GM18873 (cell line): Measurements from ENCODE around the gene LTBP3.

ENCODE experiments used
- ATAC-seq: cut with Tn5 transposase; IDR thresholded peaks from one replicate; pipeline ENCODE4 v1.9.1; 2021; ENCODE audit warnings: mild to moderate bottlenecking, moderate library complexity, moderate number of reproducible peaks; ENCODE audit not compliant: unreplicated experiment, low FRiP score

Gene LTBP3

DNA sequence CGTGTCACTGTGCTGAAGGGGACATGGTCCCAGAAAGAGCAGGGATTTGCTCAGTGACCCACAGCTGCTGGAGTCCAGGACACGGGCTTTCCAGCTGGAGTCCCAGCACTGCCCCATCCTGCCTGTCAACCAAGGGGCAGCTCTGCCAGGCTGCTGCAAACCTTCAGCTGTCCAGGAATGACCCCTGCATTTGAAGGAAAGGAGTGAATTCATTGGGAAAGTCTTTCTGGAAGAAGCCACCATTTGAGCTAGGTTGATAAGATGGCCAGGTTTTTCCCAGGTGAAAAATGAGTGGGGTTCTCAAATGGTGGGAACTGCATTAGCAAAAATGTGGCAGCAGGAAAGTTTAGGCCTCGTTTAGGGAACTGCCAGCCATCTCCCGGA is 28.1 kb upstream of the LTBP3 start:
- no peak for ATAC-seq

GRCh38 chr11:65585396-65586246 is 27.5 kb upstream of the LTBP3 start:
- no peak for ATAC-seq

DNA sequence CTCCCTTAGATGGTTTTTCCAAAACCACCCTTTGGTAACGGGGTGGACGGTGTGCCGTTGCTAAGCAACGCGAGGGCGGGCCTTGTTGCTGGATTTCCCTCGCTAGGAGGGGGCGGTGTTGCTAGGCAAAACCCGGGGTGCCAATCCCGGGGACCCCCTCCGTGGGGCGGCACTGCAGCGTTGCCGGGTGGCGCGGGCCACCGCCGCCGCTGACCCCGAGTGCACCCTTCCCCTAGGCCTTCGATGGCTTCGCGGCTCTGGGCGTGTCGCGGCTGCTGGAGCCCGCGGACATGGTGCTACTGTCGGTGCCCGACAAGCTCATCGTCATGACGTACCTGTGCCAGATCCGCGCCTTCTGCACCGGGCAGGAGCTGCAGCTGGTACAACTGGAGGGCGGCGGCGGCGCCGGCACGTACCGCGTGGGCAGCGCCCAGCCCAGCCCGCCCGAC is 26.6 kb upstream of the LTBP3 start:
- ATAC-seq = no peak

- no peak for ATAC-seq
Measured at GRCh38 chr11:65584106-65584505, 25.9 kb upstream of the LTBP3 start.

- no peak for ATAC-seq
Measured at GRCh38 chr11:65583589-65583988, 25.4 kb upstream of the LTBP3 start.

- ATAC-seq = no peak
Measured at GRCh38 chr11:65581928-65582327, 23.8 kb upstream of the LTBP3 start.

DNA sequence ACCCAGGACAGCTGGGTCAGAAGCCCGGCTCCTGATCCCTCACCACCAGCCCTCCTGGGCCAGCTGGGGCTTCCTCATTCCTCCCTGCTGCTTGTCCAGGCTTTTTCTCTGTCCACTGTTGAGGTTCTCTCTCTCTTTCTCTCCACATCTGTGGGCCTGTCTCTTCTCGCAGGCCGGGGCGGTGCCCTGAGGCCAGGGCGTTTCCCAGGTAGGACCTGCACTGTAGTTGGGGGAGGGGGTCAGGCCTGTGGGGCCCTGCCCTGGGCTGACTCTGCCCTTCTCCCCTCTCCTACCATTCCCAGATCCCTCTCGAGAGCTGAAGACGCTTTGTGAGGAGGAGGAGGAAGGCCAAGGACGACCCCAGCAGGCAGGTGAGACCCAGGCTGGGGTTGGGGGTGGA is 22.6 kb upstream of the LTBP3 start:
- no peak for ATAC-seq

- ATAC-seq = no peak
Measured at GRCh38 chr11:65580031-65580692, 22.0 kb upstream of the LTBP3 start.

- no peak for ATAC-seq
Measured at GRCh38 chr11:65579291-65579690, 21.1 kb upstream of the LTBP3 start.

DNA sequence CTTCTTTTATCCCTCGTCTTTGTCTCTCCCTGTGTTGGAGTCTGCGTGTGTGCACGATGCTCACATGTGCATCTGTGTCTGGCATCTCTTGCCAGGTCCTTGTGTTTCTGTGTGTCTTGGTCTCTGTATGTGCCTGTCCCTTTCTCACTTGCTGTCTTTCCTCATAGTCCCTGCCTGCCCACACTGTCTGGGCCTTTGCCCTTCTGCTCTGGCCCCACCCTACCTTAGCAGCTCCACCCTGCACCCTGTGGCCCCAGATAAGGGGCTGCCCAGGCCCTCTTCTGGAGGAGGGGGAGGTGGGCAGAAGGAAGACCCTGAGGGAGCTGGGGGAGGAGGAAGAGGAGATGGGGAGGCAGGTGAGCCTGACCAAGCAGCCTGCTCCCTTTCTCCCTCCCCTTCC is 20.5 kb upstream of the LTBP3 start:
- ATAC-seq = no peak

- ATAC-seq = no peak
Measured at GRCh38 chr11:65578134-65578533, 20.0 kb upstream of the LTBP3 start.

DNA sequence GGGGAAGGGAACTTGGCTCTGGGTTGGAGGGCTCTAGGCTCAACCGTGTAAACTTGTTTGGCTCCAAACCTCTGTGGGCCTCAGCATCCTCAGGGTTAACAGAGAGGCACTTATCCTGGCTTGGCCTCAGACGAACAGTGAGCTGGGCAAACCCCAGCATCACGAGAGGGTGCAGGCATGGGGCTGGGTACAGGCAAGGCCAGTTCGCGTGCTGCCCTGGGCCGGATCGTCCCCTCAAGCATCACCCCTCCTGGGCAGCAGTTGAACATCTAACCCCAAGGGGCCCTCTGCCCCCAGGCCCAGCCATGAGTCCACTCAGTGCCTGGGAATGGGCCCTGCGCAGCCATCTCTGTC is 19.6 kb upstream of the LTBP3 start:
- no peak for ATAC-seq

- no peak for ATAC-seq
Measured at GRCh38 chr11:65576867-65577755, 19.0 kb upstream of the LTBP3 start.

GRCh38 chr11:65576232-65576866 is 18.2 kb upstream of the LTBP3 start:
- no peak for ATAC-seq

DNA sequence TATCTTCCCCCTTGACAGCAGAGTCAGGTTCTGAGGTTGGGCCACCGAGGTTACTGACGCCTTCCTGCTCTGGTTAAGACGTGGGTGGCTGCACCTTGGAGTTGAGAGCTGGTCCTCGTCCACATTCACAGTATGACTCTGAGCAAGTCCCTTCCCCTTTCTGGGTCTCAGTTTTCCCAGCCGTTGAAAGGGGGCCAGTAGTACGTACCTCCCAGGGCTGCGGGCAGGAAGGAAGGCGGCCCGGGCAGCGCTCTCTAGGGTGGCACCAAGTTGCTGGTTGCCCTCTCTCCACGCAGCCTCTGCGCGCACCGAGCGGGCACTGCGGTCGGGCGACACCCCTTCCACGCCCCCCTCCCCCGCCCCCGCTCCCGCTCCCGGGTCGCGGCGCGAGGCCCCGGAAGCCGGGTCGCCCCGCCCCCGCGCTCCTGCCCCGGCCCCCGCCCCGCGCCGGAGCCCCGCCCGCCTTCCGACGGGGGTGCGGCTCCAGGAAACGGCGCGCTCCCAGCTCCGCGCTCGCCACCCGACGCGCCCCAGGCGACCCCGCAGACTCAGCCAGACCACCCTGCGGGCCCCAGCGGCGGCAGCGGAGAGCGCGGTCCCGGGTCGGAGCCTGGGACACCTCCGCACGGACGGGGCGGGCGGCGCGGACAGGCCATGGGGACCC is 17.5 kb upstream of the LTBP3 start, which contains the start of gene EHBP1L1:
Gene EHBP1L1, plus strand, starts transcription at position 486 of the 664 bp plus-strand sequence. CDS start 250 bp downstream, outside the sequence.
- no peak for ATAC-seq

DNA sequence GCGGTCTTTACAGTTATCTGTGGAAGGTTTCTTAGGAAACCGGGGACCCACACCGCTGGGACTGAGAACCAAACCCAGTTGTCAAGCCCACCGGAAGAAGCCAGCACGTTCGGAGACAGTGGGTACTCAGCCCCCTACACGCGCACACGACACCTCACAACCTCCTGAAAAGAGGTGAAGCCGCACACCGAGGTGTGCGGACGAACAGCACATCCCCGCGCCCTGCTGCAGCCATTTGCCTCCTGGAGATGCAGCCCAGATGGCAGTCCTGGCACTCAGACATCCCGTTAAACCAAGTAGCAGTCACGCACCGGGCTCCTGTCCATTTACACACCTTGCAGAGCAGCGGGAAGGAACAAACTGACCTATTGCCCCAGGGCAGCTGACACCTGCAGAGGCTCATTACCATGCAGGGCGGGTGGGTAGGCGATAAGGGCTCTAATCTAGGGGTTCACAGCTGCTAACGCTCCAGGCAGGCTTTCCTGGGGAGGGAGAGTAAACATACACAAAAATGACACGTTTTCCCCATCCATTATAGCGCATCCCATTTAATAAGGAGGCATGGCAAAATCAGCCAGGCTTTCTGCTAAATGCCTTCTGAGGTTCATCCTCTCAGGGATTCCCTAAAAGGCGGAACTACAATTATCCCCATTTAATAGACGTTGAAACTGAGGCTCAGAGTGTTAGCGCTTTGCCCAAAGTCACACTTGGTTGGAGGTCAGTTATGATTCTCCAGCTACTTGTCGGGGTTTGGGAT is 16.8 kb upstream of the LTBP3 start:
- no peak for ATAC-seq

GRCh38 chr11:65574109-65574810 is 16.1 kb upstream of the LTBP3 start:
- peak; percentile 24 for ATAC-seq

DNA sequence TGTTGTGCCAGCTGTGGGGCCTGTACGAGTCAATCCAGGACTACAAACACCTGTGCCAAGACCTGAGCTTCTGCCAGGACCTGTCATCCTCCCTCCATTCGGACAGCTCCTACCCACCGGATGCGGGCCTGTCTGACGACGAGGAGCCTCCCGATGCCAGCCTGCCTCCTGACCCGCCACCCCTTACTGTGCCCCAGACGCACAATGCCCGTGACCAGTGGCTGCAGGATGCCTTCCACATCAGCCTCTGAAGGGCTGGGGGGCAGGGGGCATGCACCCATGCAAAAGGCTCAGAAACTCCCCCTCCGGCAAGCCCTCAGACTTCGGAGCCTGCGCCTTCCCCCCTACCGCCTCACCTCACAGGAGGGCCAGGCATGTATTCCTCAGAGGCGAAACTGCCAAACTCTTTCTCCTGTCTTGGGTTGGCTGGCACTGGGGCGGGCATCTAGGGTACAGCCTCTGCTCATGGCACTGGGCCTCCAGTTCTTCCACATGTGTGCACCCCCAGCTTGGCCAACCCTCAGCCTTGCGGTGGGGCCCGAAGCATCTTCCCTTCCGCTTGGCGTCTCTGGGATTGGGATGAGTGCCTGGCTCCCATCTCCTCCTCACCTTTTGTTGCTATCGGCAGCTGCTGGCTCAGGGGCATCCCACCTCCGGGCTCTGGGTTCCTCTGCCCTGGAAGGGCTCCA is 15.4 kb upstream of the LTBP3 start:
- no peak for ATAC-seq
